ENCODE measurements around the gene TSPAN9.
A peak's percentile ranks its signal among the peaks of the same experiment; 100 is the strongest.

The TSPAN9 gene

GRCh38 chr12:3168223-3169221 lies 91.3 kb downstream of the TSPAN9 start:
- DNase-seq: peak in 1 of 5 experiments; percentile 13

- DNase-seq: no peak
Observed at GRCh38 chr12:3170423-3171194, 93.4 kb downstream of the TSPAN9 start.

- DNase-seq: no peak
Observed at GRCh38 chr12:3171195-3171591, 94.0 kb downstream of the TSPAN9 start.

GRCh38 chr12:3172124-3173007 lies 95.2 kb downstream of the TSPAN9 start:
- DNase-seq: no peak

- no peak for DNase-seq
Observed at GRCh38 chr12:3173008-3173553, 95.9 kb downstream of the TSPAN9 start.

- no peak for DNase-seq
Observed at GRCh38 chr12:3173912-3174311, 96.7 kb downstream of the TSPAN9 start.

- no peak for DNase-seq
Observed at GRCh38 chr12:3175238-3175637, 98.1 kb downstream of the TSPAN9 start.

GRCh38 chr12:3176754-3177153 lies 99.6 kb downstream of the TSPAN9 start:
- DNase-seq: no peak

GRCh38 chr12:3177778-3178425 lies 100.7 kb downstream of the TSPAN9 start:
- no peak for DNase-seq

GRCh38 chr12:3178671-3179313 lies 101.6 kb downstream of the TSPAN9 start:
- DNase-seq: no peak

- no peak for DNase-seq
Observed at GRCh38 chr12:3179731-3180130, 102.6 kb downstream of the TSPAN9 start.

- no peak for DNase-seq
Observed at GRCh38 chr12:3182426-3182825, 105.2 kb downstream of the TSPAN9 start.

GRCh38 chr12:3184485-3184884 lies 107.3 kb downstream of the TSPAN9 start:
- no peak for DNase-seq

- DNase-seq: no peak
Observed at GRCh38 chr12:3185260-3185870, 108.2 kb downstream of the TSPAN9 start.

GRCh38 chr12:3186546-3187215 lies 109.5 kb downstream of the TSPAN9 start:
- DNase-seq: no peak

GRCh38 chr12:3187846-3188770 lies 110.9 kb downstream of the TSPAN9 start:
- DNase-seq: no peak

GRCh38 chr12:3189282-3189681 lies 112.1 kb downstream of the TSPAN9 start:
- DNase-seq: no peak

GRCh38 chr12:3190101-3190500 lies 112.9 kb downstream of the TSPAN9 start:
- no peak for DNase-seq

- no peak for DNase-seq
Observed at GRCh38 chr12:3191450-3191849, 114.3 kb downstream of the TSPAN9 start.

Measured in T-helper 2 cell (primary cell).